ENCODE data around the gene MBD4.

GRCh38 chr3:129461461-129462146 is 21.9 kb upstream of the MBD4 start:
- TF ChIP-seq CTCF (IDR thresholded peaks at IDR 0.05) (no peak), POLR2A (IDR thresholded peaks at IDR 0.05) (no peak), POLR2AphosphoS5 (IDR thresholded peaks at IDR 0.05) (no peak)

Measured in prostate gland (tissue), 2 donors.